ENCODE data around the gene RGL3. TPM values are rescaled to one million over a fixed set of nuclear protein-coding genes. Genes with fewer than 3 reads are reported as not detected.

The RGL3 gene
- total and polyA plus RNA-seq, 7 donors = 1.1 to 15.5 (median 2.0) TPM

DNA sequence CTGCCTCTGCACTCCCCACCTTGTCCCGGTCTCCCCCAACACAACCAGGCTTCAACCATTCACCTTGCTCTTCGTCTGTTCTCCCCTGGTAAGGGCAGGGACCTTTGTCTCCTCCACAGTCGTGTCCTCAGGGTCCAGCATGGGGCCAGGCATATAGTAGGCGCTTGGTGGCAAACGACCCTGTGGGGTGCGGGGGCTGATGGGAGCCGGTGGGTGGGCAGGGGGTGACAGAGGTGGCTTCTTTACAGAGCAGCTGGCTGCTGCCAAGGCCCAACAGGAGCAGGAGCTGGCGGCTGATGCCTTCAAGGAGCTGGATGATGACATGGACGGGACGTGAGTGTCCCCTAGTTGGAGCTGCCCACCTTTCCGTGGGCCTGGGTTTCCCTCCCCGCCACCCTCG, 26.0 kb upstream of the RGL3 start:
- Histone ChIP-seq H3K4me3 (no peak overlapping the region), H3K27me3 (no peaks in the 10 kb centered on the region), H3K9me3 (no peaks in the 10 kb centered on the region), H3K4me1 (no peaks in the 10 kb centered on the region), H3K36me3 (peaks cover 24 to 98% (median 67%) of the 10 kb centered on the region in 4 donors), H3K27ac (no peak overlapping the region)
- 91 to 93% methylated on average over 13 of the region's 13 CpGs for WGBS, 2 donors
- TF ChIP-seq EP300 (IDR thresholded peaks at IDR 0.05) = no peak
- TF ChIP-seq POLR2A (IDR thresholded peaks at IDR 0.05) = no peak
- no peak for TF ChIP-seq POLR2AphosphoS5 (IDR thresholded peaks at IDR 0.05)
- no peak for TF ChIP-seq CTCF (IDR thresholded peaks at IDR 0.05)
- DNase-seq = no peak
- intact Hi-C loops (cut with DNase I) = no loop called here

- Histone ChIP-seq H3K27ac (no peak overlapping the region), H3K4me1 (no peaks in the 10 kb centered on the region), H3K9me3 (no peaks in the 10 kb centered on the region), H3K36me3 (peaks cover 21 to 96% (median 66%) of the 10 kb centered on the region in 4 donors), H3K4me3 (no peak overlapping the region), H3K27me3 (no peaks in the 10 kb centered on the region)
- WGBS, 2 donors = 80 to 90% methylated on average over 5 of the region's 5 CpGs
- intact Hi-C loops (cut with DNase I) = no loop called here
- DNase-seq = no peak
- no peak for TF ChIP-seq POLR2A (IDR thresholded peaks at IDR 0.05)
- TF ChIP-seq CTCF (IDR thresholded peaks at IDR 0.05) = no peak
- TF ChIP-seq EP300 (IDR thresholded peaks at IDR 0.05) = no peak
- TF ChIP-seq POLR2AphosphoS5 (IDR thresholded peaks at IDR 0.05) = no peak
Observed at GRCh38 chr19:11444059-11444458, 24.9 kb upstream of the RGL3 start.

- no peaks in the 10 kb centered on the region for H3K9me3 ChIP-seq
- intact Hi-C loops (cut with DNase I) = loop anchor here (5.0 to 10.0 kb wide), 2 partner anchors 69 to 313 kb away; partner anchors contain the start of gene ZNF653
- peaks cover 0 to 22% (median 19%) of the 10 kb centered on the region in 4 donors for H3K4me1 ChIP-seq
- WGBS, 2 donors = 84 to 91% methylated on average over 9 of the region's 9 CpGs
- H3K36me3 ChIP-seq = peaks cover 23 to 64% (median 45%) of the 10 kb centered on the region in 4 donors
- no peak overlapping the region for H3K27ac ChIP-seq
- H3K27me3 ChIP-seq = no peaks in the 10 kb centered on the region
- no peak for TF ChIP-seq EP300 (IDR thresholded peaks at IDR 0.05)
- no peak for TF ChIP-seq POLR2AphosphoS5 (IDR thresholded peaks at IDR 0.05)
- TF ChIP-seq CTCF (IDR thresholded peaks at IDR 0.05) = no peak
- TF ChIP-seq POLR2A (IDR thresholded peaks at IDR 0.05) = no peak
- H3K4me3 ChIP-seq = no peak overlapping the region
- DNase-seq = no peak
Observed at GRCh38 chr19:11437955-11438354, 18.8 kb upstream of the RGL3 start.

GRCh38 chr19:11435833-11436313, 16.8 kb upstream of the RGL3 start:
- peak overlapping the region; percentile 73 to 85 (median 78) for H3K27ac ChIP-seq
- no peaks in the 10 kb centered on the region for H3K27me3 ChIP-seq
- peaks cover 0 to 22% (median 19%) of the 10 kb centered on the region in 4 donors for H3K4me1 ChIP-seq
- H3K36me3 ChIP-seq = peaks cover 6 to 44% (median 28%) of the 10 kb centered on the region in 4 donors
- DNase-seq = peak; percentile 73
- TF ChIP-seq CTCF (IDR thresholded peaks at IDR 0.05) = no peak
- no peak for TF ChIP-seq POLR2A (IDR thresholded peaks at IDR 0.05)
- TF ChIP-seq POLR2AphosphoS5 (IDR thresholded peaks at IDR 0.05) = no peak
- no peak for TF ChIP-seq EP300 (IDR thresholded peaks at IDR 0.05)
- 2 to 5% methylated on average over 21 of the region's 21 CpGs for WGBS, 2 donors
- intact Hi-C loops (cut with DNase I) = loop anchor here (1.0 to 10.0 kb wide), 3 partner anchors 55 to 311 kb away; partner anchors contain the start of gene ZNF653
- H3K4me3 ChIP-seq = peak overlapping the region; percentile 54 to 82 (median 71)
- no peaks in the 10 kb centered on the region for H3K9me3 ChIP-seq
